ENCODE results near the gene DHRS13.

DNA sequence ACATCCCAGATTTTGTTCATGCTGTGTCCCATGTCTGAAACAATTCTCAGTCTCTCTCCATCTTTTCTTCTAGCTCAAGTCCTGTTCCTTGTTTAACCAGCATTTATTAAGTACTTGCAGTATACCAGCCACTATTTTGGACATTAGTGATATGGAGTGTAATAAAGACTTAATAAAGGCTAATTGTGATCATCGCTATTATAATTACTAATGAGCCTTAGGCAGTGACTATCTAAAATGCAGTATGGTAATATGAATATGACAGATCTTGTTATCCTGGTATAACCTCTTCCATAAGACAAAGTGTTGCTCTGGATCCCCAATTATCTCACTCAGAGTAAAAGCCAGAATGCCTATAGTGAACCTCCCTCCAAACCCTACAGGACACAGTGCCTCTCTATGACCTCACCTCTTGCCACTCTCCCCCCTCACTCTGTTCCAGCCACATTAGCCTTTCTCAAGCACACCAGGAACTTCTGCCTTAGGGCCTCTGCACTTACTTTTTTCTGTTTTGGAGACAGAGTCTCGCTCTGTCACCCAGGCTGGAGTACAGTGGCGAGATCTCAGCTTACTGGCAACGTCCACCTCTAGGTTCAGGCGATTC is 3.6 kb downstream of the DHRS13 start:
- no peak for TF ChIP-seq ZNF274 (IDR thresholded peaks at IDR 0.05; ENCODE audit: low read depth, low read length)
- no peak for TF ChIP-seq SUZ12 (IDR thresholded peaks at IDR 0.05; ENCODE audit: extremely low read depth, insufficient read depth, insufficient read length)
- no peak for TF ChIP-seq YY1 (IDR thresholded peaks at IDR 0.05; ENCODE audit: insufficient read depth, insufficient read length)

Data from NT2/D1 (cell line).